GM19328 (cell line): ENCODE data around the gene ATP1A4.
"Not testable (repeated sequence)": the region's sequence is repeated elsewhere in the genome, so short reads cannot be mapped to it uniquely, and the experiment has no call there.

Experiments used
- ATAC-seq: cut with Tn5 transposase; IDR thresholded peaks from one replicate; pipeline ENCODE4 v1.9.1; 2021; ENCODE audit warnings: mild to moderate bottlenecking, moderate library complexity; ENCODE audit not compliant: unreplicated experiment

The ATP1A4 gene

DNA sequence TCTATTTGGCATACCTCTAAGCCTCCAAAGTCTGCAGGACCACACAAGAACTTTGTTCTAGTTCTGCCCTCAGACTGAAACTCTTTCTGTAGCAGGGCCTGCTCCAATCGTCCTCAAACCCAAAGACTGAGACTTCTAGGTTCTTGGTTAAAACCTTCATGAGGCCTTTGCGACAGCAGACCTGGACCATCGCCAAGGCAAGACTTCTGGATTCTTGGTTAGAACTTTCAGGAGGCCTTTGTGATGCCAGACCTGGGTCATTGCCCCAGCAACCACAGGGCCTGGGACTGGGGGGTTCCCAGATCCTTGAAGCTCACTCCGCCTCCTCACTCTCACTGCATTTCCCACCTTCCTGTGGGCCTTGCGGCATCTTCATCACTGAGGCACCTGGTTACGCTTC lies at the start of gene ATP1A4:
ATP1A4 (plus strand) TSS at position 301 of the 400 bp plus-strand sequence. CDS start 438 bp downstream, outside the sequence.
- no peak for ATAC-seq

DNA sequence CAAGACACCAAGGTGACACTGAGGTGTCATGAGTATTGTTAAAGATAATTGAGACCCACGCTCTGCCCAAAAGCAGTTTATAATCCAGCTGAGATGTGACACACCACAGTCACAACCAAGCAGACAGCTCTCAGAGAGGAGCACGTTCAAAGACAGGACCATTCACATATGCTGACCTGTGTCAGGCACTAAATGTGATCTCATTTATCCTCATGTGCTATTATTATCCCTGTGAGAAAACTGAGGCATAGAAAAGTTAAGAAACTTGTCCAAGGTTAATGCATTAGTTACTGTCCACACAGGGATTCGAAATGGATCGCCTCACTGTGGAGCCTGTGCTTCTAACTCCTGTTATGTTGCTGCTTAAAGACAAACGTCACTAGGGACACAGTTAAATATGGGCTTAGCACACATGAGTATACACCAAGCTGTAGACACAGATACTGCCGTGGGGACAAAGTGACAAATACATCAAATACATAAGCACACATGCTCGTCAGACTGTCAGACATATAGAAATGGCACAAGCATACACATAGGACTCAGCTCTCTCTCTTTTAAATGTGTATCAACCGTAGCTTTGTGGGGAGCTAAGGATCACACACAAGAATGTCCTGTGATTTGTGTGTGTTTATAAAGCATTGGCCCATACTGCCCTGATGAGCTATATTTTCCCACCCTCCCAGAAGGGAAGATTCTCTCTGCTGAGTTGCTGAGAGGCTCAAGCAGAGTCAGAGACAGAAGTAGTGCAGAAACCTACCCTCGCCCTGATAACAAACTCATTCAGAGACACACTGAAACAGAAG lies 49.5 kb upstream of the ATP1A4 start:
- no peak for ATAC-seq

DNA sequence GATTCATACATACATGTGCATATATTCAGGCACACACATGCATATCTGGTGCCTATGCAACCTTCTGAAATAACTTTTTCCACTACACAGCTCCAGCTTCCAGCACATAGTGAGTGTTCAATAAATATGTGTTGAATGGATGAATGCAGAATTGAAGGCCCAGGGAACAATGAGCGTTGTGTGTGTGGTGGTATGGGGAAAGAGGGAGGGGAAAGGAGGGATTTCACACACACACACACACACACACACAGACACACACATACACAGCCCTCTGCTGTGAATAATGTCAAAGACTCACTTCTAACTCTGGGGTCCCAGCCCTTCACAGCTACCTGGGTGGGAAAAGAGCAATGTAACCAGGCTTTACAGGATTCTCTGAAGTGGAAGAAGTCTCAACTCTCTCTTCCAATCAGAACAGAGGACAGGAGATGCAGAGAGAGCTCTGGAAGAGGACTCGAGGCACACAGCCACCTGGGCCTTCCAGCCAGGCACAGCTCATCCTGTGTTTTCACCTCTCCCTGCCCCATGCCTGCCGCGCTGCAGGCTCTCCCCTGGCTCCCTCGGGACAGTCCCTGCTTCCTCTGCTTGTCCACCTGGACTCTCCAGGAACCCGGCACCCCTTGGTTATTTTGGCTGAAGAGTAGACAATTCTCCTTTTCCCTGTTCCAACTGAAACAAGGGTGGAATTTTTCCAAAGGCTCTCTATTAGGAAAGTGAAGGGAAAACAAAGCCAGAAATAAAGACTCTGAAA lies 47.6 kb upstream of the ATP1A4 start:
- no peak for ATAC-seq

DNA sequence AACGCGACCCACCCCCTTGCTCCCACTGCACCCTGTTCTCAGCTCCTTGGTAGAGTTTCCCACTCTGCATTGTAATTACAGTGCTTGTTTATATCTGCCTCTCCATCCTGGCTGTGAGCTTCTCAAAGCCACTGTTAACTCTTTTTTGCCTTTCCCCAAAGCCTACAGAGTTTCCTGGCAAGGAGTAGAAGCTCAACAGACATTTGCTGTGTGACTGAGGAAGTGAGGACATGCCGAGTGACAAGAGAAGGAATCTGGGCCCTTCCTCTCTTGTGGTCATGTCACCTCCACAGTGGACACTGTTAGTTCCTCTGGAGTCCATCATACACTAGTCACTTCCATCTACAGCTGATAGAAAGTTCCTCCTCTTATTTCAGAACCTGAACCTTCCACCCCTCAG lies 46.9 kb upstream of the ATP1A4 start:
- no peak for ATAC-seq

DNA sequence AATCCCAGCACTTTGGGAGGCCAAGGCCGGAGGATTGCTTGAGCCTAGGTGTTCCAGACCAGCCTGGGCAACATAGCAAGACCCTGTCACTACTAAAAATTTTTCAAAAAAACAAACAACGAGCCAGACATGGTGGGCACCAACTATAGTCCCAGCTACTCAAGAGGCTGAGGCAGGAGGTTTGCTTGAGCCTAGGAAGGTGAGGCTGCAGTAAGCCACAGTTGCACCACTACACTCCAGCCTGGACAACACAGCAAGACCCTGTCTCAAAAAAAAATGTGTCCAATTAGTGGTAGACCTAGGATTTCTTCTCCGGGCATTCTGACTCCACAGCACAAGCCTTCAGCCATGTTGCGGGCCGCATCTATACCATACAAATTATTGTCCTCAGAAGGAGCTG lies 46.2 kb upstream of the ATP1A4 start:
- ATAC-seq: no peak

DNA sequence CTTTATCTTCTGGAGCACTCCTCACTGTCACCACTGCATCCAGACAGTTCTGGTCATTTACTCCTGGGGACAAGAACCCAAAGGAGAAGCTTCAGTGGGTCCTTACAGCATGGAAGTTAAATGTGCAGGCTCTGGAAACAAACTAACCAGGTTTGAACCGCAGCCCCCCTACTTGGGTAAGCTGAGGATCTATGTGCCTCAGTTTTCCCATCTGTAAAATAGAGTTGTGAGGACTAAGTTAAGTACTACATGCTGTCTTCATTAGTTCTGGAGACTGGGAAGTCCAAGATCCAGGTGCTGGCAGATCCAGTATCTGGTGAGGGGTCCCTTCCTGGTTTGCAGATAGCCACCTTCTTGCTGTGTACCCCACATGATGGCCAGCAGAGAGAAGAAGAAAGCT lies 43.9 kb upstream of the ATP1A4 start:
- ATAC-seq: no peak

DNA sequence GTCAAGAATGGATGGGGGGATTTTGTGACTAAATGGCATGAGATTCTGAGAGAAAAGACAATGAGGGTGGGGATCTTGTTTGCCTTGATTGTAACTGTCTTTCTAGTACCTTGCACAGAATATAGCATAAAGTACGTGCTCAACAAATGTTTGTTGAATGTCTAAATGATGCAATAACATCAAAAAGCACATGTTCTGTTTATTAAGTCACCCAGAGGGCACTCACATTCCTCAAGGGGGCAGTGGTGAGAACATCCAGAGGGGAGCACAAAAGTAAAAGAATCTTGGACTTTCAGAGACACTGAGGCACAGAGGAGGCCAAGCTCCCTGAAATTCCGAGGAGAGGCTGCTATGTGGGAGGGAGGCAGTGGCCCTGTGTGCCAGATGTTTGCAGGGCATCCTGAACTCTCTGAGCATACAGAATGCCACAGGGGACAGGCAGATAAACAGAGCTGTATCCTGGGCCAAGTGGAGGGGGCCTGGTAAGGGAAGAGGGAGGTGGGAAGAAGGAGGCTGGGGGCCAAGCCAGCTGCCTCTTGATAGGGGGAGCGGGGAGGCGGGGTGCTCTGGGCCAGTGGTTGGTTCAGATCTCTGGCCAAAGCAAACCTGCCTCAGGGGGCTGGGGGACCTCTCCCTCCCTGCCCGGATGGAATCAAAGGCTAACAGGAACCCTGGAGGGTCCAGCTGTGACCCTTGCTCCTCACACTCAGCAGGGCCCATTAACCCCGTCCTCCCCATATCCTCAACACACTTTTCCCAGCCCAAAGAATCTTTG lies 42.3 kb upstream of the ATP1A4 start:
- ATAC-seq: no peak

DNA sequence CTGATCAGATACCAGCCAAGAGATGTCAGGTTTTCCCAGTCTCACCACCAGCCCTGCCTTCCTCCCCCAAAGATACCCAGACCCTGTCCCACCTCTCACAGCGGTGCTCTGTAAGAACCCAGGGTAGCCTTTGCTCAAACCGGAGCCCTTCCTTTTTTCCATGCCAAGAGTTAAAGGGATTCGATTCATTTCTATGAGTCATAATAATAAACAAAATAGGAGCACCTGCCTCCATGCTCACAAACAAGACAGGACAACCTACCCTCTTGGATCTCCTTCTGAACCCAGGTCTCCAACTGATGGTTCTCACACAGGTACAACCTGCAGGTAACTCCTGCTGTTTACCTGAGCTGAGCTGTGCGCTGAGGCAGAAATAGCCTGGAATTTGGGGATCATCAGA lies 41.7 kb upstream of the ATP1A4 start:
- ATAC-seq: no peak

DNA sequence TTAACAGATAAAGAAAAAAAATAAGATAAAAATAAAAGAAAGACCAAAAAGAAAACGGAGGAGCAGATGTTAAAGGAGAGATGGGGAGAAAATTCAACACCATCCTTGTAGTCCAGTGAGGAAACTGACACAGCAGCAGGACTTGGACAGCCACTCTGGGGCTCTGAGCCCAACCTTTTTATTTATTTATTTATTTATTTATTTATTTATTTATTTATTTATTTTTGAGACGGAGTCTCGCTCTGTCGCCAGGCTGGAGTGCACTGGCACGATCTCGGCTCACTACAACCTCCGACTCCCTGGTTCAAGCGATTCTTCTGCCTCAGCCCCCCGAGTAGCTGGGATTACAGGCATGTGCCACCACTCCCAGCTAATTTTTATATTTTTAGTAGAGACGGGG lies 39.9 kb upstream of the ATP1A4 start:
- ATAC-seq: not testable (repeated sequence)

DNA sequence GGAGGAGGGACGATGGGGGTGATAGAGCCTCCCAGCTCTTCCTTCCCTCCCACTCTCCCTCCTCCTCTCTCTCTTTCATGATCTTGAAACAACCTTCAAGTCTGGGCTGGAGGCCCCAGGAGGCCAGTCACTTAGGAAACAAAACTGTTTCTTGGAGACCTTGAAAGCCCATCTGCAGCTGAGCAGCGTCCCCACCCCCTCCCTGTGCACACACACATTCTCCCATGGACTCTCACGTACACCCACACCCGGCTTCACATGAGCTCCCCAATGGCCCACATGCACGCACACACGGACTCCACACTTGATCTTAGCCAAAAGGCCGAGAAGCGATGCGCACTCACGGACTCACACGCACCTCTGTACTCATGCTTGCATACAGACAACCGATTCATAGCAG lies 39.0 kb upstream of the ATP1A4 start:
- no peak for ATAC-seq

DNA sequence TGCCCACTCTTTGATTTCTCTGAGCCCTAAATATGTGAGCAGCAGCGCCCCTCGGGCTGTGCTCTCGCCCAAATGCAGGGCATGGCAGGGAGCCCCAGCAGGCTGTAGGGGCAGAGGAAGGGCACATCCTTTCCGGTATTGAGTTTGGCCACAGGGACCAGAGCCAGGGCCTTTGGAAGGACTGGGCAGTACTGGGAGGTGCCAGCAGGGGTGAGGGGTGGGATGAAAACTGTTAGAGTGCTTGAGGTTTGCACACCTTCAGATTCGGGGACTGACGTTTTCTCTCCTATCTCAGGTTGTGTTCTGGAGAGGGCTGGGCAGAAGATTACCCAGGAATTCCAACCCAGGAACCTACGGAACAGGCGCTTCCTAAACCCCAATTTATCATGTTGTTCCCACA lies 38.0 kb upstream of the ATP1A4 start:
- no peak for ATAC-seq

DNA sequence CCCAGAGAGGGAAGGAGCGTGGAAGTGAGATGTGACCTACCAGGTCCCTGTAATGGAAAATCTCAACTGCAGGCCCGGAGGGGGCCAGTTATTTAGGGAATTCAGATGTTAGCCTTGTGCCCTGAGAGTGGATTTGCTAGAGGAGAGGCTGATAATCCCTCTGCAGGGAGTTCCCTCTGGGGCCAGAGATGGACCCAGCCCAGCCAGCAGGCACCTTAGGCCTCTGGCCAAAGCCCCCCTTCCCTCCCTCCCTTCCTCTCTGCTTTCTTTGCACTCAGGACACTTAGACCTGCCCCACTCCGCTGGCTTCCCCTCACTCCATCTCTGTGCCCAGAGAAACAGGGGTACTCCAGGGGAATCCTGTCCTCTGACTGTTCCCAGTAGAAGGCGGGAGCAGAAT lies 37.3 kb upstream of the ATP1A4 start:
- no peak for ATAC-seq

DNA sequence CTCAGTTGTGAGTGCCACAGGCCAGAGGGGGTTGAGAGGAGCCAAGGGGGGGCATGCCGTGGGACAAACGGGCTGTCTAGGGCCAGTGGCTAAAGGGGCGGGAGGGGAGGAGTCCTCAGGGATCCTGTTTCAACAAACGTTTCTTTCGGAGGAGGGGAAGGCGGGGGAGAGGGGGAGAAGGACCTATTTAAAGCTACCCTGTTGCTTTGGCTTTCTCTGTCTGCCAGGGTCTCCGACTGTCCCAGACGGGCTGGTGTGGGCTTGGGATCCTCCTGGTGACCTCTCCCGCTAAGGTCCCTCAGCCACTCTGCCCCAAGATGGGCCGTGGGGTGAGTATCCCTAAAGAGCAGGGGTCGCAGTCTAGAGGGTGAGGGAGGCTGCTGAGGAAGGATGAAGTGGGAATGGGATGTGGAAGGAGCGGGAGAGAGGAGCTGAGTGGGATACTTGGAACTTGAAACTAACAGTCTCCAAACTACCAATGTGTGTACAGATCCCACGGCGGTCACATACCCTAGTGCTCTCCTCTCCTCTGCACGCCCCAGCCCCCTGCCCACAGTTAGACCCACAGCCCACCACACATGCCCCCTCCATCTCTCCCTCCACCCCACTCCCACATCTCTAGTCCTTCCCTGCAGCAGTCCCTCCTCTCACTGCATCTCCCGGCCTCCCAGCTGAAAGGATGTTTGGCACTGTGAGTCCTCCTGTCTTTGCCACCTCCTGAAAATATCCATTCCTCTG lies 35.7 kb upstream of the ATP1A4 start, which contains the start of gene ATP1A2:
ATP1A2 (plus strand) TSS at position 215 of the 738 bp plus-strand sequence; CDS start at position 318, 103 bp downstream.
- ATAC-seq: no peak

DNA sequence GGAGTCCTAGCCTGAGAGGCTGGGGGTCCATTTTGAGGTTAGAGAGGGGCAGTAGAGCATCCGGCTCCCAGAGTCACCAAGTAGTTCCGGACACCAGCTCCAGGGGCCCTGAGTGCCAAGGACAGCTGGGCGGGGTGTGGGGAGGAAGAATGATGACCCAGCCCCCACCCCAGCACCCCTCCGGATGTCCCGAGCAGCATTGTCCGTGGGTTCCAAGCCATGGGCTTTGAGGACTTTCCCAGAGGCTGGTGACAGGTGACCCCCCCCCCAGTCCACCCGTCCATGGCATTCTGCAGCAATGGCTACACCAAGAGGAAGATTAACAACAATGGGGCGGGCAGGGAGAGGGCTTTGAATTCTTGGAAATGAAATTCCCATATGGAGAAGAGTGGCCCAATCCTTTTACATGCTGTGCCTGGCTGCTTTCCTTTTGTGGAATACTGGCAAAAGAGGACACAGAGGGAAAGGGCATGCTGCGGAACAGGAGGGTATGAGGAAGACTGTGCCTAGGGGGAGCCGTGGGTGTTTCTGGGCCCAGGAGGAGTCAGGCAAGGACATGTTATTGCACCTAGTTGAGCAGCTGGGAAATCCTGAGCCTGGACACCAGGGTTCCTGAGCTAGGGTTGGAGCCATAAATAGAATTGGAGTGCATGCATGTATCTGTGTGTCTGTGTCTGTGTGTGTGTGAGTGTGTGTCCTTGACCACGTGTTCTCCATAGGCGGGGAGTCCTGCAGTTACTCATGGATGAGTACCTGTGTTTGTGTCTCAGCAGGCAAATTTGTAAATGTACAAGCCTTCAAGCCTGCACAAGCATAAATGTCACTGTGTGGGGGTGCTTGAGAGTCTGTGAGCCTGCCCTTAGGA lies 34.9 kb upstream of the ATP1A4 start:
- ATAC-seq: no peak

DNA sequence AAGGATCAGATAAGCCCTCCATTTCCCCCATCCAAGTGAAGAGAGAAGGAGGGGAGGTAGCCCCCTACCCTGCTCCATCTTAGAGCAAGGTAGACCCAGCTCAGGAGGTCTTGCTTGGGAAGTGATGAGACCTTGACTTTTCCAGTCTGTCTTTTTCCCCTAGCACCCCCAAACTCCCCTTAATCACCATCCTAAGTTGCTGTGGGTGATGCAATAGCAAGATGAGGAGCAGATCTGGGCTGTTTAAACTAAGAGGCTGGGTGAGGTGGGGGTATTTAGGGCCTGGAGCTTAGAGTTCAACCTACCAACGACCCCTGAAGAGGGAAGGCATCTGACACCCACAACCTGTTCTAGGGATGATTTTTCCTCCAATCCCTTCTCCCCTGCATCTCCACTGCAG lies 34.1 kb upstream of the ATP1A4 start:
- ATAC-seq: no peak

DNA sequence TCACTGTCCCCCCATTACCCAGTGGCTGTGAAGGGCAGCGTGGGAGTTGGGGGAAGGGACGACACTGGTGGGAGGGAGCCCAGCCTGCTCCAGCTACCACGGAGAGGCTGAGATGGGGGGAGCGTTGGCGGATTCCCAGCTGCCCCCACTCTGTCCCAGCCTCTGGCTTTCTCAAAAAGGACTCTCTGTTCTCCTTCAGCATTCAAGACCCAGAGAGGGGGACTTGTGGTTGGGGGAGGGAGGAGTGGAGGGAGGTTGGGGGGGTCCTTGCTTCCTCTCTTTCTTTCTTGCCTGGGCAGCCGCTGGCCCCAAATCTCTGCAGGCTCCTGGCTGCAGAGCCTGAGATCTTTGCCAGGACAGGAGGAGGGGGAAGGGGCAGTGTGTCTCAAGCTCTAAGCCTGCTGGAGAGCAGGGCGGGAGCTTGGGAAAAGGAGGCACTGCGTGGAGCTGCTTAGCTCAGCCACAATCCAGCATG lies 33.7 kb upstream of the ATP1A4 start:
- ATAC-seq: no peak

DNA sequence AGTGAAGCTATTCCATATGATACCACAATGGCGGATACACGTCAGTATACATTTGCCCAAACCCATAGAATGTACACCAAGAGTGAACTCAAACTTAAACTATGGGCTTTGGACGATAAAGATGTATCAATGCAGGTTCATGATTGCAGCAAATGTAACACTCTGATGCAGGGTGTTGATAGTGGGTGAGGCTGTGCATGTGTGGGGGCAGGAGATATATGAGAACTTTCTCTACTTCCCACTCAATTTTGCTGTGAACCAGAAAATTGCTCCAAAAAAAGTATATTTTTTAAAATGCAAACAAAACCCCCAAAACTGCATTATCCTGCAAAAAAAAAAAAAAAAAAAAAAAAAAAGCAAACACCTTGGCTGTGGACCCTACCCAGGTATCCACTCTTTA lies 32.5 kb upstream of the ATP1A4 start:
- ATAC-seq: no peak

DNA sequence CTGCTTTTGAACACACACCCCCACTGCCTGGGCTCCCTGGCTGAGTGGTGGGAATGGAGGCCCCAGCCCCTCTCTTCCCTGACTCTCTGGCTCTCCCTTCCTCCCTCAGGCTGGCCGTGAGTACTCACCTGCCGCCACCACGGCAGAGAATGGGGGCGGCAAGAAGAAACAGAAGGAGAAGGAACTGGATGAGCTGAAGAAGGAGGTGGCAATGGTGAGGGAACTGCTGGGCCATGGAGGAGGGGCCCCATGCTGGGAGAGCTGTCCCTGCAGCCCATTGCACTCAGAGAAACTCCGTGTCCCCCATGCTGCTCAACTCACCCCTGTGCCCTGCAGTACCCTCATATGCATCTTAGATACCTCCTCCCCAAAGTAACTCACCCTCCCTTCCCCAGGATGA lies 30.6 kb upstream of the ATP1A4 start:
- ATAC-seq: no peak

DNA sequence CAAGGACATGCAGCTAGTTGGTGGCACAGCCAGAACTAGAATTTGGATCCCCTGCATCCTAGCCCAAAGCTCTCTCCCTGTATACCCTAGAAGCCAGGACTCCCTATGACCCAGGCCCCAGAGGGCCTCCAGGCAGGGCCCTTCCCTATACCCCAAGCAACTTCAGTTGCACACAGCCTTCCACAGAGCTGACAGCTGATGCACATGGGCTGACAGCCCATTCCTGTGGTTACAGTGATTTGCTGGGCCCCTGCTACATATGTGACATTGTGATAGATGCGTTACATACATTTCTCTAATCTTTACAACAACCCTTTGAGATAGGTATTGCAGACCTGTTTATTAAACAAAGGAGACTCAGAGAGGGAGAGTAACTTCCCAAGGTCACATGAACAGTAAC lies 30.0 kb upstream of the ATP1A4 start:
- ATAC-seq: no peak
